22Rv1 (cell line): ENCODE measurements around the gene KLK6.

Experiments used
- CTCF ChIP-seq: fragments of 450-650 bp; IDR thresholded peaks from 2 replicates; pipeline ENCODE4 v1.5.1; 2017; ENCODE audit warnings: mild to moderate bottlenecking
- ZFX ChIP-seq: fragments of 450-650 bp; IDR thresholded peaks from 2 replicates; pipeline ENCODE4 v1.6.1; 2017; ENCODE audit warnings: antibody characterized with exemption, borderline replicate concordance

DNA sequence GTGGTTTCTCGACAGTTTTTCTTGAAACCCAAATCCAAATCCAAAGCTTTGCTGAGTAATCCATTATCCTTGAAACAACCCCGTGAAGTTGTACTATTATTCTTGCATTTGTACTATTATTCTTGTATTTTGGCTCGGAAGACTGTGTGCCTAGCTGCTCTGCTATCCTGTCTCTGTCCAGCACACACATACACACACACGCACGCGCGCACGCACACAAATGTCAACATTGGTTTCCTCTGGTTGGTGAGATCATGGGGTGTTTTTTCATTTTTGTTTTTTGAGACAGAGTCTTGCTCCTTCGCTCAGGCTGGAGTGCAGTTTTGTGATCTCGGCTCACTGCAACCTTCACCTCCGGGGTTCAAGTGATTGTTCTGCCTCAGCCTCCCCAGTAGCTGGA lies 43.2 kb downstream of the KLK6 start:
- TF ChIP-seq CTCF (no peak), ZFX (no peak)
